ENCODE data around the gene LRGUK. TPM values are rescaled to one million over a fixed set of nuclear protein-coding genes. Genes with fewer than 3 reads are reported as not detected.

Gene LRGUK
- total and polyA plus RNA-seq, 2 experiments from 2014 or later, result 2.4 to 7.1 TPM

DNA sequence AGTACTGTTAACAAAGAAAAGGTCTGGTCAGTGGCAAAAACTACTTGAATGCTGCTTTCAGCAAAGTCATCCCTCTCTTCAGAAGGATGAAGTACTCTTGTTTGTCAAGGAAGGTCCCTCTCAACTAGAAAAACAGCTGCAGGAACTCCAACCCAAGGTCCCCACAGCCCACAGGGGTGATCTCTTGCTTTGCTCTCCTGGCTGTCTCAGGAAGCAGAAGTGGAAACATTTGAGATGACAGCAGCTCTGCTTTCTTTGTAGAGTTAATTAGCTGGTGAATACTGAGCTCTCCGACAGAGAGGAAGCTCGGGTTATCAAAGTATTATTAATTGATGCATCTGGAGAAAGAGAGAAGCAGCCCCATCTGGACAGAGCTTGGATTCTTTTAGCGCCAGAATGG, 25.4 kb upstream of the LRGUK start (continued):
- TF ChIP-seq, protein P1, sequence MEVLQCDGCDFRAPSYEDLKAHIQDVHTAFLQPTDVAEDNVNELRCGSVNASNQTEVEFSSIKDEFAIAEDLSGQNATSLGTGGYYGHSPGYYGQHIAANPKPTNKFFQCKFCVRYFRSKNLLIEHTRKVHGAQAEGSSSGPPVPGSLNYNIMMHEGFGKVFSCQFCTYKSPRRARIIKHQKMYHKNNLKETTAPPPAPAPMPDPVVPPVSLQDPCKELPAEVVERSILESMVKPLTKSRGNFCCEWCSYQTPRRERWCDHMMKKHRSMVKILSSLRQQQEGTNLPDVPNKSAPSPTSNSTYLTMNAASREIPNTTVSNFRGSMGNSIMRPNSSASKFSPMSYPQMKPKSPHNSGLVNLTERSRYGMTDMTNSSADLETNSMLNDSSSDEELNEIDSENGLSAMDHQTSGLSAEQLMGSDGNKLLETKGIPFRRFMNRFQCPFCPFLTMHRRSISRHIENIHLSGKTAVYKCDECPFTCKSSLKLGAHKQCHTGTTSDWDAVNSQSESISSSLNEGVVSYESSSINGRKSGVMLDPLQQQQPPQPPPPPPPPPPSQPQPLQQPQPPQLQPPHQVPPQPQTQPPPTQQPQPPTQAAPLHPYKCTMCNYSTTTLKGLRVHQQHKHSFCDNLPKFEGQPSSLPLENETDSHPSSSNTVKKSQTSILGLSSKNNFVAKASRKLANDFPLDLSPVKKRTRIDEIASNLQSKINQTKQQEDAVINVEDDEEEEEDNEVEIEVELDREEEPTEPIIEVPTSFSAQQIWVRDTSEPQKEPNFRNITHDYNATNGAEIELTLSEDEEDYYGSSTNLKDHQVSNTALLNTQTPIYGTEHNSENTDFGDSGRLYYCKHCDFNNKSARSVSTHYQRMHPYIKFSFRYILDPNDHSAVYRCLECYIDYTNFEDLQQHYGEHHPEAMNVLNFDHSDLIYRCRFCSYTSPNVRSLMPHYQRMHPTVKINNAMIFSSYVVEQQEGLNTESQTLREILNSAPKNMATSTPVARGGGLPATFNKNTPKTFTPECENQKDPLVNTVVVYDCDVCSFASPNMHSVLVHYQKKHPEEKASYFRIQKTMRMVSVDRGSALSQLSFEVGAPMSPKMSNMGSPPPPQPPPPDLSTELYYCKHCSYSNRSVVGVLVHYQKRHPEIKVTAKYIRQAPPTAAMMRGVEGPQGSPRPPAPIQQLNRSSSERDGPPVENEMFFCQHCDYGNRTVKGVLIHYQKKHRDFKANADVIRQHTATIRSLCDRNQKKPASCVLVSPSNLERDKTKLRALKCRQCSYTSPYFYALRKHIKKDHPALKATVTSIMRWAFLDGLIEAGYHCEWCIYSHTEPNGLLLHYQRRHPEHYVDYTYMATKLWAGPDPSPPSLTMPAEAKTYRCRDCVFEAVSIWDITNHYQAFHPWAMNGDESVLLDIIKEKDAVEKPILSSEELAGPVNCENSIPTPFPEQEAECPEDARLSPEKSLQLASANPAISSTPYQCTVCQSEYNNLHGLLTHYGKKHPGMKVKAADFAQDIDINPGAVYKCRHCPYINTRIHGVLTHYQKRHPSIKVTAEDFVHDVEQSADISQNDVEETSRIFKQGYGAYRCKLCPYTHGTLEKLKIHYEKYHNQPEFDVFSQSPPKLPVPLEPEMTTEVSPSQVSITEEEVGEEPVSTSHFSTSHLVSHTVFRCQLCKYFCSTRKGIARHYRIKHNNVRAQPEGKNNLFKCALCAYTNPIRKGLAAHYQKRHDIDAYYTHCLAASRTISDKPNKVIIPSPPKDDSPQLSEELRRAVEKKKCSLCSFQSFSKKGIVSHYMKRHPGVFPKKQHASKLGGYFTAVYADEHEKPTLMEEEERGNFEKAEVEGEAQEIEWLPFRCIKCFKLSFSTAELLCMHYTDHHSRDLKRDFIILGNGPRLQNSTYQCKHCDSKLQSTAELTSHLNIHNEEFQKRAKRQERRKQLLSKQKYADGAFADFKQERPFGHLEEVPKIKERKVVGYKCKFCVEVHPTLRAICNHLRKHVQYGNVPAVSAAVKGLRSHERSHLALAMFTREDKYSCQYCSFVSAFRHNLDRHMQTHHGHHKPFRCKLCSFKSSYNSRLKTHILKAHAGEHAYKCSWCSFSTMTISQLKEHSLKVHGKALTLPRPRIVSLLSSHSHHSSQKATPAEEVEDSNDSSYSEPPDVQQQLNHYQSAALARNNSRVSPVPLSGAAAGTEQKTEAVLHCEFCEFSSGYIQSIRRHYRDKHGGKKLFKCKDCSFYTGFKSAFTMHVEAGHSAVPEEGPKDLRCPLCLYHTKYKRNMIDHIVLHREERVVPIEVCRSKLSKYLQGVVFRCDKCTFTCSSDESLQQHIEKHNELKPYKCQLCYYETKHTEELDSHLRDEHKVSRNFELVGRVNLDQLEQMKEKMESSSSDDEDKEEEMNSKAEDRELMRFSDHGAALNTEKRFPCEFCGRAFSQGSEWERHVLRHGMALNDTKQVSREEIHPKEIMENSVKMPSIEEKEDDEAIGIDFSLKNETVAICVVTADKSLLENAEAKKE (CRISPR knock-in tag; IDR thresholded peaks at IDR 0.05), result no peak
- no peak for TF ChIP-seq ZNF331 (CRISPR knock-in tag; IDR thresholded peaks at IDR 0.05; ENCODE audit: low read depth)
- TF ChIP-seq NANOG (IDR thresholded peaks at IDR 0.05; ENCODE audit: borderline replicate concordance), result no peak
- no peak for TF ChIP-seq EZH2phosphoT487 (IDR thresholded peaks at IDR 0.05; ENCODE audit: unreplicated experiment)
- TF ChIP-seq STAT1 (IDR thresholded peaks at IDR 0.05; ENCODE audit: unreplicated experiment), result no peak

DNA sequence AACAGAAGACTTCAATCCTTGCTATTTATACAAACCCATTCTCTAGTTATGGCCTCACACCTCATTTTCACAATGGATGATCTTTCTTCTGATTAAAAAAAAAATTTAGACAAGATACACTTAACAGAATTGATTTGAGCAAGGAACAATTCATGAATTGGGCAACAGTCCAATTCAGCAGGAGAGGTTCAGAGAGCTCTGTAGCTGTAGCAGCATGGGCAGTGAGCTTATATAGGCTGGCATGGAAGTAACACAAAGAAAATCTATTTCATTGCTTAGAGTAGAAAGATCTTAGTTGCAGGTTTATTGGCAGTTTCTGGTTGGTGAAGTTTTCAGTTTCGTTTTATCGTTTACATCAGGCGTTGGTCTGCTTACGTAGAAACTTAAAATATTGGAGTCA, 23.0 kb upstream of the LRGUK start:
- H3F3A ChIP-seq (replicated peaks; ENCODE audit: low read depth), result no peaks in the 10 kb centered on the region
- no peak for DNase-seq (ENCODE audit: low spot score)
- H3K36me3 Mint-ChIP-seq (ENCODE audit: low read depth), result peaks cover 7% of the 10 kb centered on the region; the same call in 1 of the 3 replicates
- H4K20me1 ChIP-seq (replicated peaks; ENCODE audit: insufficient read depth), result no peaks in the 10 kb centered on the region
- H3K4me3 ChIP-seq, result no peak overlapping the region
- H3K79me2 ChIP-seq (replicated peaks; ENCODE audit: insufficient read depth), result no peaks in the 10 kb centered on the region
- no peaks in the 10 kb centered on the region for H3K9me2 ChIP-seq (ENCODE audit: insufficient read depth)
- no peaks in the 10 kb centered on the region for H3K36me3 ChIP-seq (ENCODE audit: insufficient read depth)
- H3K27me3 ChIP-seq (ENCODE audit: insufficient read depth), result no peaks in the 10 kb centered on the region
- H2AFZ ChIP-seq, result no peak overlapping the region
- H3K27ac Mint-ChIP-seq, result no peak overlapping the region
- H3K27ac ChIP-seq (ENCODE audit: low read depth), result no peak overlapping the region
- H3K4me3 Mint-ChIP-seq, result no peak overlapping the region
- peaks cover 2% of the 10 kb centered on the region for H3K27me3 Mint-ChIP-seq (ENCODE audit: insufficient read depth, low read depth, poor library complexity)
- H3K4me1 ChIP-seq (ENCODE audit: insufficient read depth), result no peaks in the 10 kb centered on the region
- H3K9me3 Mint-ChIP-seq, result peaks cover 2% of the 10 kb centered on the region; the same call in 2 of the 3 replicates
- H3K4me2 ChIP-seq, result no peak overlapping the region
- no peak for ATAC-seq
- no peaks in the 10 kb centered on the region for H3K4me1 Mint-ChIP-seq
- TF ChIP-seq ZNF331 (CRISPR knock-in tag; IDR thresholded peaks at IDR 0.05; ENCODE audit: low read depth) (no peak), POLR2AphosphoS5 (IDR thresholded peaks at IDR 0.05; ENCODE audit: low read depth) (no peak), EZH2 (IDR thresholded peaks at IDR 0.05; ENCODE audit: low read depth, unreplicated experiment) (no peak), JUNB (IDR thresholded peaks at IDR 0.05; ENCODE audit: unreplicated experiment) (no peak), EZH2phosphoT487 (IDR thresholded peaks at IDR 0.05; ENCODE audit: unreplicated experiment) (no peak)
- TF ChIP-seq, protein P2, sequence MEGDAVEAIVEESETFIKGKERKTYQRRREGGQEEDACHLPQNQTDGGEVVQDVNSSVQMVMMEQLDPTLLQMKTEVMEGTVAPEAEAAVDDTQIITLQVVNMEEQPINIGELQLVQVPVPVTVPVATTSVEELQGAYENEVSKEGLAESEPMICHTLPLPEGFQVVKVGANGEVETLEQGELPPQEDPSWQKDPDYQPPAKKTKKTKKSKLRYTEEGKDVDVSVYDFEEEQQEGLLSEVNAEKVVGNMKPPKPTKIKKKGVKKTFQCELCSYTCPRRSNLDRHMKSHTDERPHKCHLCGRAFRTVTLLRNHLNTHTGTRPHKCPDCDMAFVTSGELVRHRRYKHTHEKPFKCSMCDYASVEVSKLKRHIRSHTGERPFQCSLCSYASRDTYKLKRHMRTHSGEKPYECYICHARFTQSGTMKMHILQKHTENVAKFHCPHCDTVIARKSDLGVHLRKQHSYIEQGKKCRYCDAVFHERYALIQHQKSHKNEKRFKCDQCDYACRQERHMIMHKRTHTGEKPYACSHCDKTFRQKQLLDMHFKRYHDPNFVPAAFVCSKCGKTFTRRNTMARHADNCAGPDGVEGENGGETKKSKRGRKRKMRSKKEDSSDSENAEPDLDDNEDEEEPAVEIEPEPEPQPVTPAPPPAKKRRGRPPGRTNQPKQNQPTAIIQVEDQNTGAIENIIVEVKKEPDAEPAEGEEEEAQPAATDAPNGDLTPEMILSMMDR (conservative IDR thresholded peaks at IDR 0.05; ENCODE audit: low read depth in 2 of 2), result no peak
- TF ChIP-seq, protein P3, sequence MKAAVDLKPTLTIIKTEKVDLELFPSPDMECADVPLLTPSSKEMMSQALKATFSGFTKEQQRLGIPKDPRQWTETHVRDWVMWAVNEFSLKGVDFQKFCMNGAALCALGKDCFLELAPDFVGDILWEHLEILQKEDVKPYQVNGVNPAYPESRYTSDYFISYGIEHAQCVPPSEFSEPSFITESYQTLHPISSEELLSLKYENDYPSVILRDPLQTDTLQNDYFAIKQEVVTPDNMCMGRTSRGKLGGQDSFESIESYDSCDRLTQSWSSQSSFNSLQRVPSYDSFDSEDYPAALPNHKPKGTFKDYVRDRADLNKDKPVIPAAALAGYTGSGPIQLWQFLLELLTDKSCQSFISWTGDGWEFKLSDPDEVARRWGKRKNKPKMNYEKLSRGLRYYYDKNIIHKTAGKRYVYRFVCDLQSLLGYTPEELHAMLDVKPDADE (IDR thresholded peaks at IDR 0.05), result no peak
